ENCODE data around the gene RHOJ. TPM values are rescaled to one million over a fixed set of nuclear protein-coding genes. Genes with fewer than 3 reads are reported as not detected.

RHOJ gene
- total RNA-seq, 1 experiment from 2014 or later = not detected

DNA sequence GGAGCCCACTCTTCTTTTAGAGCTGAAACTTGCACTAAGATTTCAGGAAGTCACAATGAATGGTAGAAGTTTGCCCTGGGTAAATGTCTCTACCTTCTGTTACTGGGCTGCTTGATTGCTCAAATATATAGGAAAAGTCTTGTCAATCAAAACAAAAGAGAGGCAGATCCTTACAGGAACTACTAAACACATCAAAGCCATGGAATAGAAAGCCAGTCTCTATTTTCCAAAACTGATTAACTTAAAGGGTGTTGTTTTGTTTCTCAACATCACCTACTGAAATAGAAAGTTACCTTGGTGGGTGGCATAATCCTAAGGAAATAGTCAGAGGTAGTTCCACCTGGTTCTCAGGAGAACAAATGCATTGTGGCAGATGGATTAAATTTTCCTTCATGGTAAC, 114.6 kb downstream of the RHOJ start, which contains the start of gene GPHB5 (continued):
- TF ChIP-seq, protein P1, sequence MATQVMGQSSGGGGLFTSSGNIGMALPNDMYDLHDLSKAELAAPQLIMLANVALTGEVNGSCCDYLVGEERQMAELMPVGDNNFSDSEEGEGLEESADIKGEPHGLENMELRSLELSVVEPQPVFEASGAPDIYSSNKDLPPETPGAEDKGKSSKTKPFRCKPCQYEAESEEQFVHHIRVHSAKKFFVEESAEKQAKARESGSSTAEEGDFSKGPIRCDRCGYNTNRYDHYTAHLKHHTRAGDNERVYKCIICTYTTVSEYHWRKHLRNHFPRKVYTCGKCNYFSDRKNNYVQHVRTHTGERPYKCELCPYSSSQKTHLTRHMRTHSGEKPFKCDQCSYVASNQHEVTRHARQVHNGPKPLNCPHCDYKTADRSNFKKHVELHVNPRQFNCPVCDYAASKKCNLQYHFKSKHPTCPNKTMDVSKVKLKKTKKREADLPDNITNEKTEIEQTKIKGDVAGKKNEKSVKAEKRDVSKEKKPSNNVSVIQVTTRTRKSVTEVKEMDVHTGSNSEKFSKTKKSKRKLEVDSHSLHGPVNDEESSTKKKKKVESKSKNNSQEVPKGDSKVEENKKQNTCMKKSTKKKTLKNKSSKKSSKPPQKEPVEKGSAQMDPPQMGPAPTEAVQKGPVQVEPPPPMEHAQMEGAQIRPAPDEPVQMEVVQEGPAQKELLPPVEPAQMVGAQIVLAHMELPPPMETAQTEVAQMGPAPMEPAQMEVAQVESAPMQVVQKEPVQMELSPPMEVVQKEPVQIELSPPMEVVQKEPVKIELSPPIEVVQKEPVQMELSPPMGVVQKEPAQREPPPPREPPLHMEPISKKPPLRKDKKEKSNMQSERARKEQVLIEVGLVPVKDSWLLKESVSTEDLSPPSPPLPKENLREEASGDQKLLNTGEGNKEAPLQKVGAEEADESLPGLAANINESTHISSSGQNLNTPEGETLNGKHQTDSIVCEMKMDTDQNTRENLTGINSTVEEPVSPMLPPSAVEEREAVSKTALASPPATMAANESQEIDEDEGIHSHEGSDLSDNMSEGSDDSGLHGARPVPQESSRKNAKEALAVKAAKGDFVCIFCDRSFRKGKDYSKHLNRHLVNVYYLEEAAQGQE (IDR thresholded peaks at IDR 0.05; ENCODE audit: low read depth) = no peak
- TF ChIP-seq SRF (IDR thresholded peaks at IDR 0.05; ENCODE audit: low read depth) = no peak
- no peak for TF ChIP-seq POLR2A (IDR thresholded peaks at IDR 0.05; ENCODE audit: borderline replicate concordance, extremely low read depth, insufficient read depth, insufficient read length)
- no peak for TF ChIP-seq SIN3A (IDR thresholded peaks at IDR 0.05; ENCODE audit: low read depth)
- TF ChIP-seq EZH2 (IDR thresholded peaks at IDR 0.05) = no peak
- no peak for TF ChIP-seq EZH2phosphoT487 (IDR thresholded peaks at IDR 0.05; ENCODE audit: borderline replicate concordance)
- no peak for TF ChIP-seq CBX3 (IDR thresholded peaks at IDR 0.05; ENCODE audit: low read depth)

DNA sequence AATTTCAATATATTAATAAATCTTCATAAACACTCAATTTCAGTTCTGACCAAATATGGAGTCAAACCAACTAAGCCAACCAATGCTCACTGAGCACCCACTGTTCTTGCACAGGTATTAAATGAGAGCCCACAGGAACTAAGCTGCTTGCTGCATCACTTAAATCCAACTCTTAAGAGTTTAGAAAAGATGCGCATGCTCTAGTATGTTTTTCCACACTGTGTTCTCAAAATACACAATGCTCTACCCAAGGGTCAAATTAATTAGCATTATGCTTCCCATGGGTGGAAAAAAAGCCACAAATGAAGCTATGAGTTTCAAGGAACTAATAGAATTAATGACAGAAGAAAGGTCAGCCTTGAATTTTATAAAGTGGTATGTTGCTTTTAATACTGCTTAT, 118.2 kb downstream of the RHOJ start:
- no peaks in the 10 kb centered on the region for H3K9me2 ChIP-seq (ENCODE audit: insufficient read depth)
- CTCF ChIA-PET = no interaction called here
- no peak overlapping the region for H3K9ac ChIP-seq (ENCODE audit: low read length)
- peaks cover 27% of the 10 kb centered on the region for H3K27me3 ChIP-seq (ENCODE audit: insufficient read depth, low read length)
- no peak overlapping the region for H3K4me3 ChIP-seq (replicated peaks in 1 of 2; ENCODE audit: low read depth in 1 of 2, low read length in 2 of 2)
- H3K4me1 ChIP-seq (ENCODE audit: control insufficient read depth in 1 of 2, insufficient read depth in 2 of 2, low read length in 2 of 2) = no peaks in the 10 kb centered on the region
- no peak overlapping the region for H2AFZ ChIP-seq (ENCODE audit: low read depth, low read length, poor library complexity, severe bottlenecking)
- ATAC-seq (no peak), DNase-seq (ENCODE audit: low read depth, low spot score) (no peak)
- no TSS peak for BruUV-seq (replicated peaks)
- H3K4me2 ChIP-seq (ENCODE audit: low read length) = no peak overlapping the region
- RAD21 ChIA-PET (ENCODE audit: low non-redundant PET in 1 of 2, low total read pairs in 2 of 2, uncharacterized antibody in 2 of 2, unreplicated experiment in 2 of 2) = no interaction called here
- H3K36me3 ChIP-seq (ENCODE audit: control insufficient read depth in 1 of 2, insufficient read depth in 2 of 2, low read length in 2 of 2) = no peaks in the 10 kb centered on the region
- H3K79me2 ChIP-seq (ENCODE audit: insufficient read depth, low read length) = no peaks in the 10 kb centered on the region
- intact Hi-C loops (cut with micrococcal nuclease) = no loop called here
- no peak for TF ChIP-seq SRF (IDR thresholded peaks at IDR 0.05; ENCODE audit: low read depth)
- no peak for TF ChIP-seq CBX3 (IDR thresholded peaks at IDR 0.05; ENCODE audit: low read depth)
- TF ChIP-seq, protein P2, sequence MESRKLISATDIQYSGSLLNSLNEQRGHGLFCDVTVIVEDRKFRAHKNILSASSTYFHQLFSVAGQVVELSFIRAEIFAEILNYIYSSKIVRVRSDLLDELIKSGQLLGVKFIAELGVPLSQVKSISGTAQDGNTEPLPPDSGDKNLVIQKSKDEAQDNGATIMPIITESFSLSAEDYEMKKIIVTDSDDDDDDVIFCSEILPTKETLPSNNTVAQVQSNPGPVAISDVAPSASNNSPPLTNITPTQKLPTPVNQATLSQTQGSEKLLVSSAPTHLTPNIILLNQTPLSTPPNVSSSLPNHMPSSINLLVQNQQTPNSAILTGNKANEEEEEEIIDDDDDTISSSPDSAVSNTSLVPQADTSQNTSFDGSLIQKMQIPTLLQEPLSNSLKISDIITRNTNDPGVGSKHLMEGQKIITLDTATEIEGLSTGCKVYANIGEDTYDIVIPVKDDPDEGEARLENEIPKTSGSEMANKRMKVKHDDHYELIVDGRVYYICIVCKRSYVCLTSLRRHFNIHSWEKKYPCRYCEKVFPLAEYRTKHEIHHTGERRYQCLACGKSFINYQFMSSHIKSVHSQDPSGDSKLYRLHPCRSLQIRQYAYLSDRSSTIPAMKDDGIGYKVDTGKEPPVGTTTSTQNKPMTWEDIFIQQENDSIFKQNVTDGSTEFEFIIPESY (IDR thresholded peaks at IDR 0.05; ENCODE audit: extremely low read depth, insufficient replicate concordance, low read length) = no peak
- no peak for TF ChIP-seq RAD21 (IDR thresholded peaks at IDR 0.05; ENCODE audit: low read depth)
- TF ChIP-seq ELF1 (IDR thresholded peaks at IDR 0.05; ENCODE audit: borderline replicate concordance, low read depth) = no peak
- TF ChIP-seq, protein P3, sequence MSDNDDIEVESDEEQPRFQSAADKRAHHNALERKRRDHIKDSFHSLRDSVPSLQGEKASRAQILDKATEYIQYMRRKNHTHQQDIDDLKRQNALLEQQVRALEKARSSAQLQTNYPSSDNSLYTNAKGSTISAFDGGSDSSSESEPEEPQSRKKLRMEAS (IDR thresholded peaks at IDR 0.05) = no peak
- no peak overlapping the region for H3K27ac ChIP-seq (ENCODE audit: low read depth, low read length)
- no peaks in the 10 kb centered on the region for H3K9me3 ChIP-seq (ENCODE audit: control insufficient read depth in 1 of 2, insufficient read depth in 1 of 2, low read depth in 1 of 2, low read length in 2 of 2)
- POLR2A ChIA-PET = no interaction called here
- no peaks in the 10 kb centered on the region for H4K20me1 ChIP-seq (ENCODE audit: insufficient read depth)
